Ramos (cell line): ENCODE results near the gene KRTAP10-11.
"Not testable (repeated sequence)": the region's sequence is repeated elsewhere in the genome, so short reads cannot be mapped to it uniquely, and the experiment has no call there.

Experiments used
- in situ Hi-C: fragments of 300-500 bp; cut with MboI; formaldehyde crosslinking; loops from one replicate; pipeline ENCODE4 v1.14.3; 2022; ENCODE audit warnings: low sequenced_read_pairs; ENCODE audit not compliant: unreplicated experiment

Gene KRTAP10-11, protein sequence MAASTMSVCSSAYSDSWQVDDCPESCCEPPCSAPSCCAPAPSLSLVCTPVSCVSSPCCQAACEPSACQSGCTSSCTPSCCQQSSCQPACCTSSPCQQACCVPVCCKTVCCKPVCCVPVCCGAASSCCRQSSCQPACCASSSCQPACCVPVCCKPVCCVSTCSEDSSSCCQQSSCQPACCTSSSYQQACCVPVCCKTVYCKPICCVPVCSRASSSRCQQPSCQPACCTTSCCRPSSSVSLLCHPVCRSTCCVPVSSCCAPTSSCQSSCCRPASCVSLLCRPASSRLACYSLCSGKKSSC

GRCh38 chr21:44646366-44647221 is at the start of gene KRTAP10-11:
KRTAP10-11 (plus strand) TSS chr21:44646414; CDS start chr21:44646459, 45 bp downstream.
- in situ Hi-C loops: not testable (repeated sequence)

GRCh38 chr21:44598061-44598460 is 48.2 kb upstream of the KRTAP10-11 start:
- in situ Hi-C loops: no loop called here

DNA sequence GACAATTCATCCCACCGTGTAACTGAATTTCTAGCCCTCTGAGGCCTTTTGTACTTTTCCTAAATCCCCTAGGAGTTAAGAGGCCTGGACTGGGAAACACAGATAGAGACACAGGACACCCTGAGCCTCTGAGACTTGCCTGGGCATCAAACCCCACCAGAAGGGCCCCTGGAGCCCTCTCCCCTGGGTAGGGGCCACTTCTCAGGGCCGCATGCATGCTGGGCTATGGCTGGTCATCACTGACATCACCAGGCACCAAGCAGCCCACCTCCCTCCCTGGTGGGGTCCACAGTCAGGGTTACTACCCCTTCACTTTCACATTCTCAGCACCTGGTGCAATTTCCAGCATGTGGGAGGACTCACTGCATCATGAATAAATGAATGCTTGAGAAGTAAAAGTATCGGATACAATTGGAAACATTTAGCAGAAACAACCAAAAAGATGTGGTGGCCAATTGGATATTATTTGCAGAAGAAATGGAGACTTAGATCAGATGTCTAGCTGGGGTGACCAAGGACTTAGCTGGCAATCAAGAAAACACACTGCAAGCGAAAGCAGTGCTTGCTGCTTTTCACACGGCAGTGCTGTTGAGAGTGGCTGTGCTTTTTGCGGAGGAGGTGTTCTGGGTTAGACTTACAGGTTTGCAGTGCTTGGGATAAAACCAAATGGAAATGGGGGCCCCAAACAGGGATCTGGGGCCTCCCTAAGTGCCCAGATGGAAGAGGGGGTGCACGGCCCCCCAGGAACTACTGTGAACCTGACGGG is 46.8 kb upstream of the KRTAP10-11 start:
- in situ Hi-C loops: no loop called here

DNA sequence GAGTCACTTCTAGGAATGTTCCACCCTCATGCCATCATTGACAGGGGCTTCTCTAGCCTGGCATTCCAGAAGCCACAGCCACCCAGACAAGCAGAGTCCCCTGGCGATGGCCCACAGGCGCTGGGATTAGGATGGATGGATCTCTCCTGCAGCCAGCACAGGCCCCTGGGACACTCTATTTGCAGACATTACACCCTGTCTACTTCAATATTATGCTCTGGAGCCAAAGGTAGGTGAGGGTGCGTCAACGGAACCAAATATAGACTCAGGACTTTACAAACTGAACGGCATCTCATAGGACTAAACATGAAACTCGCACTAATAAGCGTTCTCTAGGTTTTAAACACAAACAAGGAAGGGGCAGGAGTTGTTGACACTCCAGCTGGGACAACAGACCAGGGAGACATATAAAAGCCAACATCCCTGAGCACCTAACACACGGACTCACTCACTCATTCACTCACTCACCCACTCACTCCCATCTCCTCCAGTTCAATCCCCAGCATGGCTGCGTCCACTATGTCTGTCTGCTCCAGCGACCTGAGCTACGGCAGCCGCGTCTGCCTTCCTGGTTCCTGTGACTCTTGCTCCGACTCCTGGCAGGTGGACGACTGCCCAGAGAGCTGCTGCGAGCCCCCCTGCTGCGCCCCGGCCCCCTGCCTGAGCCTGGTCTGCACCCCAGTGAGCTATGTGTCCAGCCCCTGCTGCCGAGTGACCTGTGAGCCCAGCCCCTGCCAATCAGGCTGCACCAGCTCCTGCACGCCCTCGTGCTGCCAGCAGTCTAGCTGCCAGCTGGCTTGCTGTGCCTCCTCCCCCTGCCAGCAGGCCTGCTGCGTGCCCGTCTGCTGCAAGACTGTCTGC is 45.9 kb upstream of the KRTAP10-11 start, which contains the start of gene KRTAP10-7:
Gene KRTAP10-7, plus strand, starts transcription at position 480 of the 861 bp plus-strand sequence. Its CDS starts 25 bp downstream, at position 505.
- in situ Hi-C loops: not testable (repeated sequence)

DNA sequence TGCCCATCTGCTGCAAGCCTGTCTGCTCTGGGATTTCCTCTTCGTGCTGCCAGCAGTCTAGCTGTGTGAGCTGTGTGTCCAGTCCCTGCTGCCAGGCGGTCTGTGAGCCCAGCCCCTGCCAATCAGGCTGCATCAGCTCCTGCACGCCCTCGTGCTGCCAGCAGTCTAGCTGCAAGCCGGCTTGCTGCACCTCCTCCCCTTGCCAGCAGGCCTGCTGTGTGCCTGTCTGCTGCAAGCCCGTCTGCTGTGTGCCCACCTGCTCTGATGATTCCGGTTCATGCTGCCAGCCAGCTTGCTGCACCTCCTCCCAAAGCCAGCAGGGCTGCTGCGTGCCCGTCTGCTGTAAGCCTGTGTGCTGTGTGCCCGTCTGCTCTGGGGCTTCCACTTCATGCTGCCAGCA is 45.1 kb upstream of the KRTAP10-11 start:
- in situ Hi-C loops: not testable (repeated sequence)

GRCh38 chr21:44601596-44602462 is 44.4 kb upstream of the KRTAP10-11 start:
- in situ Hi-C loops: no loop called here

GRCh38 chr21:44602463-44602850 is 43.8 kb upstream of the KRTAP10-11 start:
- in situ Hi-C loops: no loop called here

- in situ Hi-C loops: no loop called here
Measured at GRCh38 chr21:44603109-44603875, 42.9 kb upstream of the KRTAP10-11 start.

- in situ Hi-C loops: no loop called here
Measured at GRCh38 chr21:44603911-44604310, 42.3 kb upstream of the KRTAP10-11 start.

- in situ Hi-C loops: no loop called here
Measured at GRCh38 chr21:44606495-44606894, 39.7 kb upstream of the KRTAP10-11 start.

DNA sequence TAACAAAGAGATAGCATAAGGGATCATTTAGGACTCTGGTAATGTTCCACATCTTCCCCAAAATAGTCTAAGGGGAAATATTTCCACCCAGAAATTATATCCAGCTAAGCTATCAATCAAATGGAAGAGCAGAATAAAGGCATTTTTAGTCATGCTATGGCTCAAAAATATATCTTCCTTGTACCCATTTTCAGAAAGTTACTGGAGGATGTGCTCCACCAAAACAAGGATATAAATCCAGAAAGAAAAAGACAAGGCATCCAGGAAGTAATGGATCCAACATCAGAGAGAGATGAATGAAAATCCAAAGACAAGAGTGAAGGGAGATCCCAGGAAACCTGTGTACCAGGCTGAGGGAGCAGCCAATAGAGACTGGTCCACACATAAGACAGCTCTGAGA is 37.0 kb upstream of the KRTAP10-11 start:
- in situ Hi-C loops: no loop called here

DNA sequence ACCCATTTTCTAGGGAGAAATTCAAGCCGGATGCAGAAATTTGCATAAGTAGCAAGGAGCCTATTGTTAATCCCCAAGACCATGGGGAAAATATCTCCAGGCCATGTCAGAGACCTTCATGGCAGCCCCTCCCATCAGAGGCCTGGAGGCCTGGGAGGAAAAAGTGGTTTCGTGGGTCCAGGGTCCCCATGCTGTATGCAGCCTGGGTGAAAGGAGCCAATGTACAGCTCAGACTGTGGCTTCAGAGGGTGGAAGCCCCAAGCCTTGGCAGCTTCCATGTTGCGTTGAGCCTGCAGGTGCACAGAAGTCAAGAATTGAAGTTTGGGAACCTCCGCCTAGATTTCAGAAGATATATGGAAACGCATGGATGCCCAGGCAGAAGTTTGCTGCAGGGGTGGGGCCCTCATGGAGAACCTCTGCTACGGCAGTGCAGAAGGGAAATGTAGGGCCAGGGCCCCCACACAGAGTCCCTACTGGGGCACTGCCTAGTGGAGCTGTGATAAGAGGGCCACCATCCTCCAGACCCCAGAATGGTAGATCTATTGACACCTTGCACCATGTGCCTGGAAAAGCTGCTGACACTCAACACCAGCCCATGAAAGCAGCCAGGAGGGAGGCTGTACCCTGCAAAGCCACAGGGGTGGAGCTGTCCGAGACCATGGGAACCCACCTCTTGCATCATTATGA is 35.9 kb upstream of the KRTAP10-11 start:
- in situ Hi-C loops: not testable (repeated sequence)

- in situ Hi-C loops: no loop called here
Measured at GRCh38 chr21:44611551-44611950, 34.7 kb upstream of the KRTAP10-11 start.

GRCh38 chr21:44612029-44612486 is 34.2 kb upstream of the KRTAP10-11 start, which contains the start of gene KRTAP10-8:
KRTAP10-8 (plus strand) TSS chr21:44612079; CDS start chr21:44612101, 22 bp downstream.
- in situ Hi-C loops: no loop called here

DNA sequence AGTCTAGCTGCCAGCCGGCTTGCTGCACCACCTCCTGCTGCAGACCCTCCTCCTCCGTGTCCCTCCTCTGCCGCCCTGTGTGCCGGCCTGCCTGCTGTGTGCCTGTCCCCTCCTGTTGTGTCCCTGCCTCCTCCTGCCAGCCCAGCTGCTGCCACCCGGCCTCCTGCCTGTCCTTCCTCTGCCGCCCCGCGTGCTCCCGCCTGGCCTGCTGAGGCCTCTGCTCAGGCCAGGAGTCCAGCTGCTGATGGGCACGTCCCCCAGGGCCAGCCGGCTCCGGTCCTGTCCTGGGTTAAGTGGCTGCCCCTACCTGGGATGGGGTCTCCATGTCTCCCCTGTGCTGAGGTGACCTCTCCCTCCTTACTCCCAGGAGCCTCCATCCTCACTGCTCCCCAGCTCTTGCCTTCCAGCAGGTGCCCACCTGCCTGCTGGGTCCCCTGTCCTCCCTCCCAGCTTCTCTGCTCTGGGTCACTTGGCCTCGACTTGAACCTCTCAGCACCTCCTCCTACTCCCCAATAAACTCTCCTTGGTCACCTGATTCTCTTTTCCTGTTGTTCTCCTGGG is 33.5 kb upstream of the KRTAP10-11 start:
- in situ Hi-C loops: no loop called here

GRCh38 chr21:44613386-44614155 is 32.6 kb upstream of the KRTAP10-11 start:
- in situ Hi-C loops: no loop called here
